Activated CD8-positive, alpha-beta T cell treated with anti-CD3 and anti-CD28 coated beads, Interleukin-2, amount 10 ng/mL, durations not matched to agents 7 days and 5 days (primary cell): ENCODE results near the gene SNX3. TPM values are rescaled to one million over a fixed set of nuclear protein-coding genes. Genes with fewer than 3 reads are reported as not detected.

Experiments
- ATAC-seq: fragments of 150-1000 bp; cut with Tn5 transposase; one replicate; pipeline ENCODE4 v1.10.0; 2021; ENCODE audit warnings: moderate library complexity
- CTCF ChIA-PET: fragments of 350-600 bp; sonication (Branson Sonifier 250); formaldehyde crosslinking; loops from one replicate; lab custom pipeline; 2021; ENCODE audit warnings: antibody characterized with exemption; lab: Charles Lee
- POLR2A ChIA-PET: fragments of 350-600 bp; sonication (Branson Sonifier 250); formaldehyde crosslinking; loops from one replicate; lab custom pipeline; 2021; ENCODE audit warnings: antibody characterized with exemption; lab: Charles Lee
- DNase-seq: peaks from one replicate; pipeline ENCODE4 v3.0.0-alpha.2; 2020
- H3K27ac Mint-ChIP-seq: one replicate; pipeline ENCODE4 v1.8.0; 2021; ENCODE audit warnings: mild to moderate bottlenecking, mixed read lengths
- H3K27me3 Mint-ChIP-seq: one replicate; pipeline ENCODE4 v1.8.0; 2021; ENCODE audit warnings: low read depth, mixed read lengths
- H3K36me3 Mint-ChIP-seq: one replicate; pipeline ENCODE4 v1.8.0; 2021; ENCODE audit warnings: low read depth, mixed read lengths
- H3K4me1 Mint-ChIP-seq: one replicate; pipeline ENCODE4 v1.8.0; 2021; ENCODE audit warnings: low read depth, mixed read lengths
- H3K4me3 Mint-ChIP-seq: one replicate; pipeline ENCODE4 v1.8.0; 2021; ENCODE audit warnings: mild to moderate bottlenecking, mixed read lengths
- H3K9me3 Mint-ChIP-seq: one replicate; pipeline ENCODE4 v1.8.0; 2022; ENCODE audit warnings: mixed read lengths; ENCODE audit not compliant: insufficient read depth
- total RNA-seq, 2 experiments: library from RNA; stranded (reverse); gene quantifications; one replicate each; pipeline ENCODE4 v1.2.3, GENCODE V29; 2021

Gene SNX3
- total RNA-seq, 2 experiments from 2014 or later, result 91.5 to 91.9 TPM

- Mint-ChIP-seq H3K27me3 (peaks cover 88% of the 10 kb centered on the region), H3K36me3 (peaks cover 8% of the 10 kb centered on the region), H3K9me3 (no peaks in the 10 kb centered on the region), H3K27ac (no peak overlapping the region), H3K4me1 (peaks cover 17% of the 10 kb centered on the region), H3K4me3 (no peak overlapping the region)
- ChIA-PET POLR2A (interaction anchor here (1.1 kb wide), 1 partner anchor 15 kb away, joined by 3 read pairs; no protein-coding TSS in a partner anchor), CTCF (no interaction called here)
- ATAC-seq, result no peak
- DNase-seq, result no peak
Observed at GRCh38 chr6:108161724-108162282, 99.0 kb downstream of the SNX3 start.

Other genes starting within 250 kb of the SNX3 start
- gene OSTM1, start 186.3 kb downstream of the SNX3 start, total RNA-seq, result 10 to 100 TPM; 25.2 to 25.5 TPM
- gene NR2E1, start 95.0 kb downstream of the SNX3 start, total RNA-seq, result not detected
- 1 to 10 TPM; 4.0 to 7.5 TPM for gene AFG1L, start 34.0 kb upstream of the SNX3 start, total RNA-seq